Measurements from ENCODE around the gene KLHL21. TPM values are rescaled to one million over a fixed set of nuclear protein-coding genes. Genes with fewer than 3 reads are reported as not detected.

The KLHL21 gene
- total and polyA plus RNA-seq, 4 donors = 8.7 to 30.4 (median 16.6) TPM

GRCh38 chr1:6586404-6586816 lies 16.3 kb downstream of the KLHL21 start:
- 91% methylated on average over 11 of the region's 11 CpGs for WGBS
- Histone ChIP-seq H3K27ac (ENCODE audit: low read depth in 1 of 2, low read length in 2 of 2) (no peak overlapping the region), H3K9ac (ENCODE audit: low read depth in 1 of 2, low read length in 2 of 2) (no peak overlapping the region), H3K9me3 (ENCODE audit: control insufficient read depth in 4 of 4, low read length in 3 of 4) (no peaks in the 10 kb centered on the region), H3K27me3 (ENCODE audit: control insufficient read depth in 4 of 4, insufficient read depth in 4 of 4, low read length in 3 of 4) (no peaks in the 10 kb centered on the region), H3K4me3 (ENCODE audit: low read depth in 1 of 3, low read length in 3 of 3) (no peak overlapping the region), H3K36me3 (ENCODE audit: control insufficient read depth in 4 of 4, insufficient read depth in 3 of 4, low read depth in 1 of 4, low read length in 3 of 4) (peaks cover 7 to 37% (median 17%) of the 10 kb centered on the region in 4 donors), H3K4me1 (ENCODE audit: control insufficient read depth in 4 of 4, insufficient read depth in 4 of 4, low read length in 3 of 4) (peaks cover 3 to 43% (median 24%) of the 10 kb centered on the region in 4 donors)
- TF ChIP-seq CTCF (IDR thresholded peaks at IDR 0.05; ENCODE audit: low read depth, low read length, missing input control) (no peak), NR2F2 (IDR thresholded peaks at IDR 0.05) (no peak), GABPA (IDR thresholded peaks at IDR 0.05 in 1 of 2, conservative IDR thresholded peaks at IDR 0.05 in 1 of 2) (no peak)
- DNase-seq (ENCODE audit: low spot score) = no peak

GRCh38 chr1:6585841-6586240 lies 16.8 kb downstream of the KLHL21 start:
- Histone ChIP-seq H3K27me3 (ENCODE audit: control insufficient read depth in 4 of 4, insufficient read depth in 4 of 4, low read length in 3 of 4) (no peaks in the 10 kb centered on the region), H3K9ac (ENCODE audit: low read depth in 1 of 2, low read length in 2 of 2) (no peak overlapping the region), H3K9me3 (ENCODE audit: control insufficient read depth in 4 of 4, low read length in 3 of 4) (no peaks in the 10 kb centered on the region), H3K27ac (ENCODE audit: low read depth in 1 of 2, low read length in 2 of 2) (no peak overlapping the region), H3K4me1 (ENCODE audit: control insufficient read depth in 4 of 4, insufficient read depth in 4 of 4, low read length in 3 of 4) (peaks cover 9 to 49% (median 30%) of the 10 kb centered on the region in 4 donors), H3K4me3 (ENCODE audit: low read depth in 1 of 3, low read length in 3 of 3) (no peak overlapping the region), H3K36me3 (ENCODE audit: control insufficient read depth in 4 of 4, insufficient read depth in 3 of 4, low read depth in 1 of 4, low read length in 3 of 4) (peaks cover 7 to 35% (median 17%) of the 10 kb centered on the region in 4 donors)
- no peak for DNase-seq (ENCODE audit: low spot score)
- WGBS = 96% methylated on average over 7 of the region's 7 CpGs
- TF ChIP-seq ZBTB33 (IDR thresholded peaks at IDR 0.05) (no peak), MAX (IDR thresholded peaks at IDR 0.05) (no peak), HNF4A (conservative IDR thresholded peaks at IDR 0.05) (no peak), FOXA2 (IDR thresholded peaks at IDR 0.05) (no peak), REST (IDR thresholded peaks at IDR 0.05) (no peak), ATF3 (IDR thresholded peaks at IDR 0.05) (no peak), SP1 (IDR thresholded peaks at IDR 0.05) (no peak), CTCF (IDR thresholded peaks at IDR 0.05; ENCODE audit: low read depth, low read length, missing input control) (no peak), GABPA (IDR thresholded peaks at IDR 0.05 in 1 of 2, conservative IDR thresholded peaks at IDR 0.05 in 1 of 2) (no peak), NR2F2 (IDR thresholded peaks at IDR 0.05) (no peak), EGR1 (IDR thresholded peaks at IDR 0.05; ENCODE audit: low read depth in 2 of 2) (no peak), JUND (IDR thresholded peaks at IDR 0.05) (no peak), TAF1 (conservative IDR thresholded peaks at IDR 0.05) (no peak), FOXA1 (IDR thresholded peaks at IDR 0.05) (no peak), RXRA (IDR thresholded peaks at IDR 0.05) (no peak), RAD21 (IDR thresholded peaks at IDR 0.05) (no peak), HNF4G (IDR thresholded peaks at IDR 0.05) (no peak), YY1 (IDR thresholded peaks at IDR 0.05) (no peak)
